ENCODE measurements around the gene CCDC50. TPM values are rescaled to one million over a fixed set of nuclear protein-coding genes. Genes with fewer than 3 reads are reported as not detected.

The CCDC50 gene
- total RNA-seq, 1 experiment from 2014 or later = 21.0 TPM

DNA sequence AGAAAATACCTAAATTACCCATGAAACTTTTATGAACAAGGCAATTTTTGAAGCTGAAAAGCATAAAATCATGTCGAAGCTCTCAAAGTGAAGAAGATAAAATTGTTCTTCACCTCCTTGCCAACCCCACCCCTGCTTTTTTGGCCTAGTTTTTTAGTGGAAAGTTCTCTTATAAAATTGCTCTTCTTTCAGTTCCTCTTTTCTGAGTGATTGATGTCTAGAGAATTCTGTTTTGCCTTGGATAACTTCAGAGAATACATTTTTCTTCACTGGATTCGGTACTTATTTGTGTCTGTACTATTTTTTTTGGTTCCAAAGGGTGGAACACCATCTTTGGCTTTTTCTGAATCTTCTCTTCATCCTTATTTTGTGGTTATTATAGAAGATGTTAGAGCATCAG is 106.8 kb downstream of the CCDC50 start:
- Histone ChIP-seq H4K8ac (replicated peaks; ENCODE audit: insufficient read length, low read depth, low read length) (no peak overlapping the region), H2BK15ac (ENCODE audit: low read depth, low read length) (no peak overlapping the region), H3K23ac (ENCODE audit: insufficient read length, low read depth, low read length) (no peak overlapping the region), H4K5ac (ENCODE audit: insufficient read length, low read depth, low read length) (no peak overlapping the region), H3K27ac (ENCODE audit: insufficient read length, low read depth, low read length) (no peak overlapping the region), H3K79me2 (ENCODE audit: insufficient read depth, low read length) (no peaks in the 10 kb centered on the region), H2BK5ac (ENCODE audit: insufficient read length, low read length) (no peak overlapping the region), H3K9me3 (ENCODE audit: control insufficient read depth, low read depth, low read length) (no peaks in the 10 kb centered on the region), H2AFZ (ENCODE audit: low read length) (no peak overlapping the region), H3K4me2 (ENCODE audit: insufficient read depth, insufficient read length, low read length) (no peak overlapping the region), H3K23me2 (ENCODE audit: insufficient read length, low read depth, low read length, poor library complexity, severe bottlenecking) (no peaks in the 10 kb centered on the region), H3K9ac (ENCODE audit: extremely low read depth, insufficient read length, low read length) (no peak overlapping the region), H4K91ac (ENCODE audit: insufficient read length, low read depth, low read length) (no peak overlapping the region), H2BK20ac (ENCODE audit: low read depth, low read length, poor library complexity, severe bottlenecking) (no peak overlapping the region), H2AK5ac (ENCODE audit: insufficient read length, low read length) (no peak overlapping the region), H3K4ac (ENCODE audit: low read depth, low read length) (no peak overlapping the region), H3K4me1 (ENCODE audit: insufficient read depth, low read length) (no peaks in the 10 kb centered on the region), H3K14ac (ENCODE audit: insufficient read depth, low read length) (no peak overlapping the region), H3T11ph (ENCODE audit: low read length) (no peak overlapping the region), H2BK12ac (ENCODE audit: insufficient read length, low read depth, low read length) (no peak overlapping the region), H3K56ac (ENCODE audit: insufficient read length, low read depth, low read length) (no peak overlapping the region), H2BK120ac (ENCODE audit: low read depth, low read length, poor library complexity, severe bottlenecking) (no peak overlapping the region), H3K27me3 (ENCODE audit: insufficient read depth, low read length) (no peaks in the 10 kb centered on the region), H4K20me1 (ENCODE audit: control insufficient read depth, insufficient read depth, insufficient read length) (no peaks in the 10 kb centered on the region), H3K79me1 (ENCODE audit: insufficient read depth, low read depth, low read length, poor library complexity, severe bottlenecking) (no peaks in the 10 kb centered on the region), H3K18ac (ENCODE audit: insufficient read length, low read depth, low read length) (no peak overlapping the region)
- TF ChIP-seq CTCF (conservative IDR thresholded peaks at IDR 0.05) = no peak
- H3K27me3 Mint-ChIP-seq (ENCODE audit: low read depth) = no peaks in the 10 kb centered on the region
- no peak overlapping the region for H3K4me3 Mint-ChIP-seq
- H3K4me1 Mint-ChIP-seq = no peaks in the 10 kb centered on the region; a peak in 1 of 4 replicates
- H3K36me3 Mint-ChIP-seq (ENCODE audit: insufficient read depth in 1 of 3, low read depth in 3 of 3) = no peaks in the 10 kb centered on the region
- WGBS (ENCODE audit: extremely low coverage, insufficient read length, low lambda C conversion rate) = no CpG with 5 or more reads among the region's 2 CpGs
- H3K9me3 Mint-ChIP-seq = peaks cover 0 to 6% of the 10 kb centered on the region in 2 experiments; a peak in 1 of 5 replicates
- DNase-seq = no peak
- H3K27ac Mint-ChIP-seq = no peak overlapping the region

Data from H9 (cell line).